HG03575 (cell line): ENCODE results near the gene THBD.

ENCODE experiments used
- ATAC-seq: cut with Tn5 transposase; IDR thresholded peaks from one replicate; pipeline ENCODE4 v1.9.1; 2021; ENCODE audit not compliant: unreplicated experiment, insufficient number of reproducible peaks, low FRiP score; ENCODE audit errors: extremely low read depth

The THBD gene

GRCh38 chr20:23049201-23050075 lies at the start of gene THBD:
THBD (minus strand) TSS chr20:23049672; CDS start chr20:23049504, 168 bp downstream.
- no peak for ATAC-seq

- no peak for ATAC-seq
Observed at GRCh38 chr20:23097636-23098580, 48.4 kb upstream of the THBD start.

DNA sequence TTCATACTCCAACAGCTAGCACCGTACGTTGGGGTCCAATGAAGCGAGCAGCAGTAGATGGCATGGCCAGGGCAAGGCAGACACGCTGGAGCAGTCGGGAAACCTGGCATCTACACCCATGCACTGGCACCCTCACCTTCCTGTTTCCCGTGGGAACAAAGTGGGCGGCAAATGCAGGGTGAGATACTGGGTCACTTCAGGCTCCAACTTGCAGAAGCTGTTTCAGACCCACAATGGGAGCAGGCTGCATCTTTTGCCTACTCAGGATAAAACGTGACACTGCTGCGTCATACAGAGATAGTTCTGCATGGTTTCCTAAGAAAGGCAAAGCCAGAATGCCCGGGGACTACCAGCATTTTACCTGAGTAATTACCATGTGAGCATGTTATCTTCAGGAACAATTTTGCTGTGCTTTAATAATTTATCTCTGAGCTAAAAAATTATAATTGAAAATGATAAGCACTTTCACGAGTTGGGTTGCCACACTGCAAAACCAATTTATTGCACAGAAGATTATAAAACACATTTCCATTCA lies 47.6 kb upstream of the THBD start:
- ATAC-seq: no peak

- no peak for ATAC-seq
Observed at GRCh38 chr20:23096097-23096496, 46.6 kb upstream of the THBD start.

- no peak for ATAC-seq
Observed at GRCh38 chr20:23095499-23095898, 46.0 kb upstream of the THBD start.

GRCh38 chr20:23094927-23095326 lies 45.5 kb upstream of the THBD start:
- no peak for ATAC-seq

GRCh38 chr20:23094213-23094896 lies 44.9 kb upstream of the THBD start:
- no peak for ATAC-seq

DNA sequence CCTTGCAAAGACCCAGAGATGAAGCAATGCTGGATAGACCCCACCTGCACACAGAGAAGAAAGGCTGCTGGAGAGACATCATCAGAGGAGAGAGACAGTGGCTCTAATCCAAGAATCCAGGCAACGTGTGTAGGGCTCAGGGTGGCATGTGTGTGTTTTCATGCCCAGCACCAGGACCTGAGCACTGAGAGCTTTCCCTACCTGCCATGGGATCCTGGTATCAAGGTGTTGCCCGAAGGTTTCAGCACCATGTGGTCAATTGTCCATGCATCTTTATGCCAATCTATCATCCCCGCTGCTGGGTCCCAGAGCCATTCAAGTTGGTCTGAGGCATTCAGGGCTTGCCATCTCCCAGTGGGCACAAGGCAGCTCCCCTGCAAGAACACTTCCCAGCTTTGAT lies 44.1 kb upstream of the THBD start:
- no peak for ATAC-seq

GRCh38 chr20:23092861-23093495 lies 43.5 kb upstream of the THBD start:
- ATAC-seq: no peak

GRCh38 chr20:23092384-23092756 lies 42.9 kb upstream of the THBD start:
- no peak for ATAC-seq

GRCh38 chr20:23091721-23092383 lies 42.4 kb upstream of the THBD start:
- ATAC-seq: no peak

DNA sequence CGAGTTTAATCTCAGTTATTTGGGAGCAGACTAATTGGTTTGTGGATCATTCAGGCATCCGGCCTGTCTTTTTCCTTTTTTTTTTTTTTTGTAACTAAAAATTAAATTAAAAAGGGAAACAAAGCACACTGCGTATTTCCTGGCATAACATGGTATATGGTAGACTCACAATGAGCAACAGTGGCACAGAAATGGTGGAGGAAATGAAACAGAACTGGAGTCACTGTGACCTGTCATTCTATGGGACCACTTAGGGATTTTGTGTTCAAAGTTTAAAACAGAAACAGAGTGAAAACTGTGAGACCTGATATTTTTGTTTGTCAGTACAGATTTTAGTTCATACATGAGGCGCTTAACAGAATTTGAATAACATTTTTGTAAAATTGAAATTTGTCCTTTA lies 41.4 kb upstream of the THBD start:
- no peak for ATAC-seq

DNA sequence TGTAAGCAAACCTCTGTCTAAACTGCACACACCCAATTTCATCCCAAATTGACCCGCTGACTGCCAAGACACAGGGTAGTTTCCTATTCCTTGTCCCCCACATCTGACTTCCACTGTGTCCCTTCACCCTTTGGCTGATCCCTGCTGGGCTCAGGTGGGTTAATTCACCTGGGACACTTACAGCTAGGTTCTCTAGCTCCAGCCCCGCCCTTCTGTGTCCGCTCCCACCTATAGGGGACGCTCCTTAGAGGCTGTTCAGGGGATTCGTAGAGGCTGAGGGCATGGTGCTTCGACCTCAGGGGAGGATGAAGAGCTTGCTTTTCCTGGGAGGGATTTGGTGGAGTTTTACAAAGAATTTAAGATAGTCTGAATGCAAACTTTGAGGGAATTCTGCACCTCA lies 40.7 kb upstream of the THBD start:
- ATAC-seq: no peak

DNA sequence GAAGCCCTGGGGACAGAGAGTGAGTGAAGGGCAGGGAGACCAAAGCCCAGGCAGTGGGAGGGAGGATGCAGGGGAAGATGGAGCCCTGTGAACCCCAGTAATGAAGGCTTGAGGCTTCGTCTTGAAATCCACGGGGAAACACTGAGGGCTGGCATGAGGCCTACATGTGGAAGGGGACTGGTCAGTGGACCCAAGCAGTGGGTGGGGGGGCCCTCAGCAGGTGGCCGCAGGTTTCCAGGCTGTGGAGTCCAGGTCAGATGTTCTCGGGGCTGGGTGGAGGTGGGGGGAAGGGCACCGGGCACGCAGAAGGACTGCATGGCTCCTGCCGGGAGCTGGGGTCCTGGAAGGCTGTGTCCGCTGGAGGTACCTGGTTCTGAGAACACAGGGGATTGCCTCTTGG lies 39.4 kb upstream of the THBD start:
- ATAC-seq: no peak

DNA sequence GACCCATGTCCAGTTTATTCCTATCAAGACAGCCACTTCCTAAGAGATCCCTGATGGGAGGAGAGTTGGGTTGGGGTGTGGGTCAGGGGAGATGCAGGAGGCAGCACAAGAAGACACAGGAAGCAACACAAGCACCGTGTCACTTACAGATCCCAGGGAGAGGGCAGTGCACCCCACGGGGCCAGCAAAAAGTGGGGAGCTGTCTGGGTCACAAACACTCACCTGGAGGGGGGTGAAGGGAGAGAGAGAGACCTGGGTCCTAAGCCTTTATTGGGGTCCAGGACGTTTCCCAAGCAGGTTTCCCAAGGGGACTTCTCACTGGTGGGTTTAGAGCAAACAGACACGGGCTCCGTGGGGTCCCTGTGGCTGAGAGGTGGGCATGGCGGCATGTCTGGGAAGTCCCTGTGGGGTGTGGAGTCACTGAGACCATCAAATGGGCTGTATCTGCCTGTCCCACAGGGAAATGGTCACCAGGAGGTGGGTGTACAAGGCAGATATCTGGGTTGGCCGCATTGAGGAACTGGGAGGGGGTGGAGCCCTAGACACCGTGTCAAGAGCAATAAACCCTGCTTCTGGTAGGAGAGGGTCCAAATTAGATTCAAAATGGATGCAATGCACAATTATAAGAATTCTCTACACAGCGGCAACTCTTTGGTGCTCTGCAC lies 38.2 kb upstream of the THBD start:
- ATAC-seq: no peak

- ATAC-seq: no peak
Observed at GRCh38 chr20:23086931-23087411, 37.5 kb upstream of the THBD start.

- no peak for ATAC-seq
Observed at GRCh38 chr20:23086056-23086566, 36.6 kb upstream of the THBD start, which contains the start of gene CD93. CD93 (minus strand) TSS chr20:23086324; CDS start chr20:23086192, 132 bp downstream.
